ENCODE measurements around the gene ARFGAP1.

Gene ARFGAP1

DNA sequence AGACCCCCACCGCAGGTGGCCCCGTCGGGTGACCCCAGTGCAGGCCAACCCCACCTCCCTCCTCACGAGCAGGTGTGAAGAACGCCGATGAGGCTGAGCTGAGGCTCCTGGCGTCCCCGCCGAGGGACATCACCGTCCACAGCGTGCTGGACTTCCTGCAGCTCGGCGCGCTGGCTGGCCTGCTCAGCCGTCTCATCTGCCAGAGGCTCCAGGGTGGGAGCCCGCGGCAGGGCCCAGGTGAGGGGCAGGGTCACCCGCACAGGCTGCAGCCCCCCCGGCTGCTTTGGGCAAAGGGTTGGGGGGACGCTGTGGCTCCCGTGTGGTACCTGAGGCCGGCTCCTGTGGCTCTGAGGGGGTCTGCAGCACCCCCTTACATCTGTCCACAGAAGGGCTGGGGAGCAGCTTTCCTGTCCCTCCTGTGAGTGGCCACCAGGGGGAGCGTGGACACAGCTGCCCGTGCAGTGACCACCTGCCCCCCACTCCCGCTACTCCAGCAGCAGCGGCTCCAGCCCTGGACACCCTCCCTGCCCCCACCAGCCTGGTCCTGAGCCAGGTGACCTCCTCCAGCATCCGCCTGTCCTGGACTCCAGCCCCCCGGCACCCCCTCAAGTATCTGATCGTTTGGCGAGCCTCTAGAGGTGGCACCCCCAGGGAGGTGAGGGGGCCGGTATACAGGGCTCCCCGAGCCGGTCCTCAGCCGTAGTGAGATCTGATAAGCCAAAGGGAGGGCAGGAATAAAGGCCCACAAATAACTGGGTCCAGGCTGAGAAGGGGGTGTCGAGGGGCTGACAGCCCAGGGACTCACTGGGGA, 36.9 kb downstream of the ARFGAP1 start:
- Histone ChIP-seq H3K4me2 (ENCODE audit: low read depth, low read length, poor library complexity, severe bottlenecking) (no peak overlapping the region), H2AFZ (ENCODE audit: low read length) (no peak overlapping the region), H3K4me3 (ENCODE audit: low read length, poor library complexity, severe bottlenecking) (no peak overlapping the region), H3K4me1 (ENCODE audit: insufficient read depth, low read length, poor library complexity, severe bottlenecking) (peaks cover 7% of the 10 kb centered on the region), H3K9me2 (replicated peaks; ENCODE audit: low read depth, low read length) (no peaks in the 10 kb centered on the region), H4K20me1 (ENCODE audit: insufficient read depth, low read length, poor library complexity, severe bottlenecking) (no peaks in the 10 kb centered on the region), H3K79me2 (ENCODE audit: insufficient read depth, low read length) (no peaks in the 10 kb centered on the region), H3K9me3 (ENCODE audit: insufficient read depth, low read depth, low read length) (no peaks in the 10 kb centered on the region), H3K9ac (ENCODE audit: low read depth, low read length, poor library complexity, severe bottlenecking) (no peak overlapping the region), H3K36me3 (ENCODE audit: insufficient read depth, low read length) (no peaks in the 10 kb centered on the region), H3F3A (ENCODE audit: low read depth) (no peaks in the 10 kb centered on the region), H3K27me3 (ENCODE audit: insufficient read depth, low read length, poor library complexity, severe bottlenecking) (no peaks in the 10 kb centered on the region)
- TF ChIP-seq, protein P1, sequence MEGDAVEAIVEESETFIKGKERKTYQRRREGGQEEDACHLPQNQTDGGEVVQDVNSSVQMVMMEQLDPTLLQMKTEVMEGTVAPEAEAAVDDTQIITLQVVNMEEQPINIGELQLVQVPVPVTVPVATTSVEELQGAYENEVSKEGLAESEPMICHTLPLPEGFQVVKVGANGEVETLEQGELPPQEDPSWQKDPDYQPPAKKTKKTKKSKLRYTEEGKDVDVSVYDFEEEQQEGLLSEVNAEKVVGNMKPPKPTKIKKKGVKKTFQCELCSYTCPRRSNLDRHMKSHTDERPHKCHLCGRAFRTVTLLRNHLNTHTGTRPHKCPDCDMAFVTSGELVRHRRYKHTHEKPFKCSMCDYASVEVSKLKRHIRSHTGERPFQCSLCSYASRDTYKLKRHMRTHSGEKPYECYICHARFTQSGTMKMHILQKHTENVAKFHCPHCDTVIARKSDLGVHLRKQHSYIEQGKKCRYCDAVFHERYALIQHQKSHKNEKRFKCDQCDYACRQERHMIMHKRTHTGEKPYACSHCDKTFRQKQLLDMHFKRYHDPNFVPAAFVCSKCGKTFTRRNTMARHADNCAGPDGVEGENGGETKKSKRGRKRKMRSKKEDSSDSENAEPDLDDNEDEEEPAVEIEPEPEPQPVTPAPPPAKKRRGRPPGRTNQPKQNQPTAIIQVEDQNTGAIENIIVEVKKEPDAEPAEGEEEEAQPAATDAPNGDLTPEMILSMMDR (conservative IDR thresholded peaks at IDR 0.05; ENCODE audit: low read length), result peak; percentile 74
- TF ChIP-seq EZH2phosphoT487 (IDR thresholded peaks at IDR 0.05; ENCODE audit: borderline replicate concordance), result no peak

DNA sequence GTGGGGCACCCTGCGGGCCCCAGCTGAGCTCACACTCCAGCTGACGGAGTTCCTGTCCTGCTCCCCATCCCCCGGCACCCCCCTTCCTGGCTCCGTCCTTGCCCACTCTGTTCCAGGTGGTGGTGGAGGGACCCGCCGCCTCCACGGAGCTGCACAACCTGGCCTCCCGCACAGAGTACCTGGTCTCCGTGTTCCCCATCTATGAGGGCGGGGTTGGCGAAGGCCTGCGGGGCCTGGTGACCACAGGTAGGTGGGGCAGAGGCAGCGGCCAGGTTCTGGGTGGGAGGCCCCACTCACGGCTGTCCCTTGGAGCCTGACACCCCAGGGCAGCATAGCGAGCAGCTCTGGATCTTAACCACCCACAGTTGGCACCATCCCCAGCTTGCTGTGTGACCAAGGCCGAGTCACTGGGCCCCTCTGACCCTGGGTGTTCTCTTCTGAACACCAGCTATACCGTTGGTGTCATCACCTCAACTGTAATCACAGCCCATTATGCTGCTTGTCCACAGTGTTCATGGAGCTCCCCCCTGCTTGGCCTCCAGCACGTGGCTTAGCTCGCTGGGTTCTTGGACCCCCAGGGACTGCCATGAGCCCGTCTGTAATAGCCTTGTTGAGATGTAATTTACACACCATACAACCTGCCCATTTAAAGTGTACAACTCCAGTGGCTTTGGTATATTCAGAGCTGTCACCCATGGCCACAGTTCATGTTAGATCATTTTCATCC, 37.8 kb downstream of the ARFGAP1 start:
- Histone ChIP-seq H3K27me3 (ENCODE audit: insufficient read depth, low read length, poor library complexity, severe bottlenecking) (no peaks in the 10 kb centered on the region), H2AFZ (ENCODE audit: low read length) (no peak overlapping the region), H3K4me3 (ENCODE audit: low read length, poor library complexity, severe bottlenecking) (no peak overlapping the region), H3K4me1 (ENCODE audit: insufficient read depth, low read length, poor library complexity, severe bottlenecking) (peaks cover 7% of the 10 kb centered on the region), H4K20me1 (ENCODE audit: insufficient read depth, low read length, poor library complexity, severe bottlenecking) (no peaks in the 10 kb centered on the region), H3K36me3 (ENCODE audit: insufficient read depth, low read length) (no peaks in the 10 kb centered on the region), H3K79me2 (ENCODE audit: insufficient read depth, low read length) (no peaks in the 10 kb centered on the region), H3F3A (ENCODE audit: low read depth) (no peaks in the 10 kb centered on the region), H3K9ac (ENCODE audit: low read depth, low read length, poor library complexity, severe bottlenecking) (no peak overlapping the region), H3K4me2 (ENCODE audit: low read depth, low read length, poor library complexity, severe bottlenecking) (no peak overlapping the region), H3K9me3 (ENCODE audit: insufficient read depth, low read depth, low read length) (no peaks in the 10 kb centered on the region), H3K9me2 (replicated peaks; ENCODE audit: low read depth, low read length) (no peaks in the 10 kb centered on the region)
- no peak for TF ChIP-seq EZH2phosphoT487 (IDR thresholded peaks at IDR 0.05; ENCODE audit: borderline replicate concordance)
- TF ChIP-seq, protein P1 (conservative IDR thresholded peaks at IDR 0.05; ENCODE audit: low read length), result no peak

DNA sequence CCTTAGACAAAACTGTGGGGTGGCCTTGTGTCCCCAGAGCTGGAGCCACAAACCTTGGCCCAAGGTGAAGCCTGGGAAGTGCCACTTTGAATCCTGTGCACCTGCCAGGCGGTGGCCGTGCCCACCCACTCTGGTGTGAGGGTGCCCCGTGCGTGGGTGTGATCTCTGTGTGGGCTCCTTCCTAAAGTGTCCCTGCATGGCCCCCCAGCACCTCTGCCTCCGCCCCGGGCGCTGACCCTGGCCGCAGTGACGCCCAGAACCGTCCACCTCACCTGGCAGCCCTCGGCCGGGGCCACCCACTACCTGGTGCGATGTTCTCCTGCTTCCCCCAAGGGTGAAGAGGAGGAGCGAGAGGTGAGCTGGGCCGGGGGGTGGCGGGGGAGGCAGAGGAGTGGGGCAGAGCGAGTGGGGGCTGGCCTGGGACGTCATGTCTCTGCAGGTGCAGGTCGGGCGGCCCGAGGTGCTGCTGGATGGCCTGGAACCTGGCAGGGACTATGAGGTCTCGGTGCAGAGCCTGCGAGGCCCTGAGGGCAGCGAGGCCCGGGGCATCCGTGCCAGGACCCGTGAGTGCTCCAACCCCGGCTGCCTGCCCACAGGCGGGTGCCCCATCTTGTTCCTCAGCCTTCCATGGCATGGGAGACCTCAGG, 38.7 kb downstream of the ARFGAP1 start:
- H3K4me1 ChIP-seq (ENCODE audit: insufficient read depth, low read length, poor library complexity, severe bottlenecking), result peaks cover 7% of the 10 kb centered on the region

More for the DNA sequence above, 38.7 kb downstream of the ARFGAP1 start:
- Histone ChIP-seq H4K20me1 (ENCODE audit: insufficient read depth, low read length, poor library complexity, severe bottlenecking) (no peaks in the 10 kb centered on the region), H3K9ac (ENCODE audit: low read depth, low read length, poor library complexity, severe bottlenecking) (no peak overlapping the region), H3K4me2 (ENCODE audit: low read depth, low read length, poor library complexity, severe bottlenecking) (no peak overlapping the region), H3K9me2 (replicated peaks; ENCODE audit: low read depth, low read length) (no peaks in the 10 kb centered on the region), H3K4me3 (ENCODE audit: low read length, poor library complexity, severe bottlenecking) (no peak overlapping the region), H2AFZ (ENCODE audit: low read length) (no peak overlapping the region), H3F3A (ENCODE audit: low read depth) (no peaks in the 10 kb centered on the region), H3K9me3 (ENCODE audit: insufficient read depth, low read depth, low read length) (no peaks in the 10 kb centered on the region), H3K36me3 (ENCODE audit: insufficient read depth, low read length) (no peaks in the 10 kb centered on the region), H3K27me3 (ENCODE audit: insufficient read depth, low read length, poor library complexity, severe bottlenecking) (no peaks in the 10 kb centered on the region), H3K79me2 (ENCODE audit: insufficient read depth, low read length) (no peaks in the 10 kb centered on the region)
- no peak for TF ChIP-seq EZH2phosphoT487 (IDR thresholded peaks at IDR 0.05; ENCODE audit: borderline replicate concordance)
- TF ChIP-seq, protein P1 (conservative IDR thresholded peaks at IDR 0.05; ENCODE audit: low read length), result no peak
